ENCODE measurements around the gene MED28. TPM values are rescaled to one million over a fixed set of nuclear protein-coding genes. Genes with fewer than 3 reads are reported as not detected.
A peak's percentile ranks its signal among the peaks of the same experiment; 100 is the strongest.

MED28 gene
- total RNA-seq, 1 experiment from 2014 or later = 60.5 TPM

DNA sequence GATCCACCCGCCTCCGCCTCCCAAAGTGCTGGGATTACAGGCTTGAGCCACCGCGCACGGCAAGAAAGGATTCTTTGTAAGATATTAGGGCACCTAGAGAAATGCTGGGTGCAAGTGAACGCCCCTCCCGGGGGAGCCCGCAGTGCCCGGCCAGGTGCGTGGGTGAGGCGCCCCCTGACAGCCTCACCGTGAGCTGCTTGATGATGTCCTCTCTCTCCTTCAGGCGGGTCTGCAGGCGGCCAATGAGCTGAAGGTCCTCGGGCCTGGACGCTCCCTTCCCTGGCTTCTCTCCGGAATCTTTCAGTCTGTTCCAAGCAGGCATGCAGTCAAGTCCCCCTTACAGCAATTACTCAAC, 21.9 kb downstream of the MED28 start:
- peaks cover 43% of the 10 kb centered on the region for H3K36me3 Mint-ChIP-seq (ENCODE audit: insufficient read depth, unreplicated experiment)
- ChIA-PET CTCF (interaction anchor here (0.6 to 0.8 kb wide), 2 partner anchors 87 to 134 kb away, joined by 3 read pairs; no protein-coding TSS in a partner anchor), POLR2A (no interaction called here)
- intact Hi-C loops (cut with micrococcal nuclease; ENCODE audit: unreplicated experiment) = loop anchor here (1.0 to 5.0 kb wide), 3 partner anchors 87 to 956 kb away; no protein-coding TSS in a partner anchor
- BruUV-seq (replicated peaks) = no TSS peak
- H3K27ac Mint-ChIP-seq (ENCODE audit: unreplicated experiment) = no peak overlapping the region
- H3K9me3 ChIP-seq = no peaks in the 10 kb centered on the region
- H3K4me1 ChIP-seq = no peaks in the 10 kb centered on the region
- no peak for DNase-seq
- H3K27me3 ChIP-seq (replicated peaks; ENCODE audit: control insufficient read depth, insufficient read depth, low read length) = no peaks in the 10 kb centered on the region
- no peaks in the 10 kb centered on the region for H3K27me3 Mint-ChIP-seq (ENCODE audit: insufficient read depth, unreplicated experiment)
- no peaks in the 10 kb centered on the region for H3K9me3 Mint-ChIP-seq (ENCODE audit: unreplicated experiment)
- no peak for TF ChIP-seq CTCF (IDR thresholded peaks at IDR 0.05; ENCODE audit: insufficient read depth in 1 of 2, low read depth in 1 of 2, low read length in 1 of 2, severe bottlenecking in 1 of 2, unreplicated experiment in 1 of 2)
- no peak overlapping the region for H3K4me3 ChIP-seq (ENCODE audit: low read depth, low read length)
- H3K4me1 Mint-ChIP-seq (ENCODE audit: low read depth, unreplicated experiment) = no peaks in the 10 kb centered on the region
- no peak overlapping the region for H3K4me3 Mint-ChIP-seq (ENCODE audit: unreplicated experiment)
- H3K36me3 ChIP-seq (ENCODE audit: control insufficient read depth, insufficient read depth, low read length) = no peaks in the 10 kb centered on the region

GRCh38 chr4:17636696-17637622, 22.5 kb downstream of the MED28 start:
- peaks cover 37% of the 10 kb centered on the region for H3K36me3 Mint-ChIP-seq (ENCODE audit: insufficient read depth, unreplicated experiment)
- CTCF ChIA-PET = interaction anchor here (0.8 kb wide), 1 partner anchor 88 kb away, joined by 3 read pairs; no protein-coding TSS in a partner anchor
- TF ChIP-seq CTCF (IDR thresholded peaks at IDR 0.05; ENCODE audit: insufficient read depth in 1 of 2, low read depth in 1 of 2, low read length in 1 of 2, severe bottlenecking in 1 of 2, unreplicated experiment in 1 of 2) = peak; percentile 83 to 90
- no peaks in the 10 kb centered on the region for H3K4me1 ChIP-seq
- BruUV-seq (replicated peaks) = no TSS peak
- H3K27ac Mint-ChIP-seq (ENCODE audit: unreplicated experiment) = no peak overlapping the region
- no peaks in the 10 kb centered on the region for H3K27me3 ChIP-seq (replicated peaks; ENCODE audit: control insufficient read depth, insufficient read depth, low read length)
- H3K4me3 Mint-ChIP-seq (ENCODE audit: unreplicated experiment) = no peak overlapping the region
- H3K9me3 ChIP-seq = no peaks in the 10 kb centered on the region
- no peak overlapping the region for H3K4me3 ChIP-seq (ENCODE audit: low read depth, low read length)
- POLR2A ChIA-PET = no interaction called here
- no peaks in the 10 kb centered on the region for H3K4me1 Mint-ChIP-seq (ENCODE audit: low read depth, unreplicated experiment)
- intact Hi-C loops (cut with micrococcal nuclease; ENCODE audit: unreplicated experiment) = loop anchor here (1.0 to 5.0 kb wide), 4 partner anchors 40 to 955 kb away; no protein-coding TSS in a partner anchor
- DNase-seq = peak; percentile 73 to 78
- no peaks in the 10 kb centered on the region for H3K36me3 ChIP-seq (ENCODE audit: control insufficient read depth, insufficient read depth, low read length)
- no peaks in the 10 kb centered on the region for H3K9me3 Mint-ChIP-seq (ENCODE audit: unreplicated experiment)
- no peaks in the 10 kb centered on the region for H3K27me3 Mint-ChIP-seq (ENCODE audit: insufficient read depth, unreplicated experiment)

DNA sequence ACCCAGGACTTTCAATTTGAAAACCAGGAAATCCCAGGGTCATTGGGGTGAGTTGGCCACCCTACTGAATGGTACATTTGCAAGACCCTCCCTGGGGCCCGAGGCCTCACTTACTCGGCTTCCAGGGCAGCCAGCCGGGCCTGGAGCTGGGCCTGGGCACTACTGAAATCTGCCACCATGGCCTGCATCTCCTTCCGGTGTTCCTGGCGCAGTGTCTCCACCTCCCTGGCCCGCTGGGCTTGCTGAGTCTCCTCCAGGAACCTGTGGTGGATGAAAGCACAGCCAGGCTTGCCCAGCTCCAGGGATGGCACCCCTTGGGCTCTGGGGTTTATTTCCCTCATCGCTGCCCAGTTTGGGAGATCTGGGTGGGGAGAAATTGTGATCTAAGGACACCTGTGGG, 24.7 kb downstream of the MED28 start:
- DNase-seq = no peak
- H3K9me3 Mint-ChIP-seq (ENCODE audit: unreplicated experiment) = no peaks in the 10 kb centered on the region
- Histone ChIP-seq H3K4me1 (no peaks in the 10 kb centered on the region), H3K9me3 (no peaks in the 10 kb centered on the region), H3K4me3 (ENCODE audit: low read depth, low read length) (no peak overlapping the region), H3K27me3 (replicated peaks; ENCODE audit: control insufficient read depth, insufficient read depth, low read length) (no peaks in the 10 kb centered on the region), H3K36me3 (ENCODE audit: control insufficient read depth, insufficient read depth, low read length) (no peaks in the 10 kb centered on the region)
- TF ChIP-seq CTCF (IDR thresholded peaks at IDR 0.05; ENCODE audit: insufficient read depth in 1 of 2, low read depth in 1 of 2, low read length in 1 of 2, severe bottlenecking in 1 of 2, unreplicated experiment in 1 of 2) = no peak
- no peak overlapping the region for H3K4me3 Mint-ChIP-seq (ENCODE audit: unreplicated experiment)
- H3K27ac Mint-ChIP-seq (ENCODE audit: unreplicated experiment) = no peak overlapping the region
- no peaks in the 10 kb centered on the region for H3K27me3 Mint-ChIP-seq (ENCODE audit: insufficient read depth, unreplicated experiment)
- intact Hi-C loops (cut with micrococcal nuclease; ENCODE audit: unreplicated experiment) = loop anchor here (5.0 kb wide), 2 partner anchors 148 to 953 kb away; no protein-coding TSS in a partner anchor
- ChIA-PET POLR2A (no interaction called here), CTCF (interaction anchor here (1.3 kb wide), 1 partner anchor 90 kb away, joined by 3 read pairs; no protein-coding TSS in a partner anchor)
- BruUV-seq (replicated peaks) = no TSS peak
- H3K36me3 Mint-ChIP-seq (ENCODE audit: insufficient read depth, unreplicated experiment) = peaks cover 28% of the 10 kb centered on the region
- H3K4me1 Mint-ChIP-seq (ENCODE audit: low read depth, unreplicated experiment) = no peaks in the 10 kb centered on the region

All from Caco-2 (cell line).